ENCODE data around the gene SLC8A3.

The SLC8A3 gene

GRCh38 chr14:70023871-70024270 lies 164.9 kb downstream of the SLC8A3 start:
- no peaks in the 10 kb centered on the region for H3K9me3 Mint-ChIP-seq

GRCh38 chr14:70022771-70023445 lies 165.8 kb downstream of the SLC8A3 start:
- peaks cover 12% of the 10 kb centered on the region for H3K27me3 Mint-ChIP-seq (ENCODE audit: low read depth, poor library complexity)
- peaks cover 62% of the 10 kb centered on the region for H3K36me3 Mint-ChIP-seq (ENCODE audit: low read depth)
- H3K27ac Mint-ChIP-seq = no peak overlapping the region
- TF ChIP-seq CTCF (IDR thresholded peaks at IDR 0.05) = no peak
- H3K4me3 Mint-ChIP-seq = no peak overlapping the region
- no peak for DNase-seq
- H3K4me1 Mint-ChIP-seq = peaks cover 29% of the 10 kb centered on the region
- H3K9me3 Mint-ChIP-seq = no peaks in the 10 kb centered on the region

More at GRCh38 chr14:70023871-70024270, 164.9 kb downstream of the SLC8A3 start:
- TF ChIP-seq CTCF (IDR thresholded peaks at IDR 0.05) = no peak
- no peak for DNase-seq
- Mint-ChIP-seq H3K27ac (no peak overlapping the region), H3K27me3 (ENCODE audit: low read depth, poor library complexity) (peaks cover 14% of the 10 kb centered on the region), H3K36me3 (ENCODE audit: low read depth) (peaks cover 54% of the 10 kb centered on the region), H3K4me3 (no peak overlapping the region), H3K4me1 (peaks cover 21% of the 10 kb centered on the region)

GRCh38 chr14:70021548-70022220 lies 167.1 kb downstream of the SLC8A3 start:
- no peaks in the 10 kb centered on the region for H3K9me3 Mint-ChIP-seq
- no peak overlapping the region for H3K27ac Mint-ChIP-seq
- H3K36me3 Mint-ChIP-seq (ENCODE audit: low read depth) = peaks cover 69% of the 10 kb centered on the region
- no peak for DNase-seq
- peaks cover 41% of the 10 kb centered on the region for H3K4me1 Mint-ChIP-seq
- H3K27me3 Mint-ChIP-seq (ENCODE audit: low read depth, poor library complexity) = peaks cover 10% of the 10 kb centered on the region
- TF ChIP-seq CTCF (IDR thresholded peaks at IDR 0.05) = no peak
- H3K4me3 Mint-ChIP-seq = no peak overlapping the region

- H3K4me3 Mint-ChIP-seq = no peak overlapping the region
- peaks cover 10% of the 10 kb centered on the region for H3K27me3 Mint-ChIP-seq (ENCODE audit: low read depth, poor library complexity)
- H3K36me3 Mint-ChIP-seq (ENCODE audit: low read depth) = peaks cover 72% of the 10 kb centered on the region
- peaks cover 51% of the 10 kb centered on the region for H3K4me1 Mint-ChIP-seq
- DNase-seq = no peak
- peak overlapping the region; percentile 37 for H3K27ac Mint-ChIP-seq
- no peak for TF ChIP-seq CTCF (IDR thresholded peaks at IDR 0.05)
- H3K9me3 Mint-ChIP-seq = no peaks in the 10 kb centered on the region
Observed at GRCh38 chr14:70020352-70021170, 168.2 kb downstream of the SLC8A3 start.

- H3K27ac Mint-ChIP-seq = no peak overlapping the region
Observed at GRCh38 chr14:70019695-70020094, 169.1 kb downstream of the SLC8A3 start.

More at GRCh38 chr14:70019695-70020094, 169.1 kb downstream of the SLC8A3 start:
- no peak for TF ChIP-seq CTCF (IDR thresholded peaks at IDR 0.05)
- Mint-ChIP-seq H3K9me3 (no peaks in the 10 kb centered on the region), H3K4me1 (peaks cover 59% of the 10 kb centered on the region), H3K36me3 (ENCODE audit: low read depth) (peaks cover 72% of the 10 kb centered on the region), H3K27me3 (ENCODE audit: low read depth, poor library complexity) (peaks cover 10% of the 10 kb centered on the region), H3K4me3 (no peak overlapping the region)
- no peak for DNase-seq

Measured in nephron progenitor cell (in vitro differentiated cells).